Vagina (tissue), 2 donors: ENCODE results near the gene SOWAHB.

ENCODE experiments used
- POLR2A ChIP-seq, 2 donors: fragments of 450-650 bp; IDR thresholded peaks; one replicate each; pipeline ENCODE4 v1.6.1; 2017; ENCODE audit warnings: antibody characterized with exemption in 2 of 2, mild to moderate bottlenecking in 2 of 2, moderate library complexity in 2 of 2
- POLR2AphosphoS5 ChIP-seq, 2 donors: sonication (generic); formaldehyde crosslinking; IDR thresholded peaks; one replicate each; pipeline ENCODE4 v1.9.0; 2017; ENCODE audit warnings: antibody characterized with exemption in 2 of 2, mild to moderate bottlenecking in 2 of 2, low read depth in 1 of 2; ENCODE audit not compliant: insufficient read depth in 1 of 2
- TF ChIP-seq, protein P1 (sequence below), 3 experiments: fragments of 450-650 bp in 2 of 3; fragments of 200-600 bp in 1 of 3; sonication (generic) in 1 of 3; IDR thresholded peaks; one replicate each; pipeline ENCODE4 v1.5.1; 2017 to 2019; ENCODE audit warnings: antibody characterized with exemption in 3 of 3, mild to moderate bottlenecking in 2 of 3, moderate library complexity in 2 of 3

DNA sequence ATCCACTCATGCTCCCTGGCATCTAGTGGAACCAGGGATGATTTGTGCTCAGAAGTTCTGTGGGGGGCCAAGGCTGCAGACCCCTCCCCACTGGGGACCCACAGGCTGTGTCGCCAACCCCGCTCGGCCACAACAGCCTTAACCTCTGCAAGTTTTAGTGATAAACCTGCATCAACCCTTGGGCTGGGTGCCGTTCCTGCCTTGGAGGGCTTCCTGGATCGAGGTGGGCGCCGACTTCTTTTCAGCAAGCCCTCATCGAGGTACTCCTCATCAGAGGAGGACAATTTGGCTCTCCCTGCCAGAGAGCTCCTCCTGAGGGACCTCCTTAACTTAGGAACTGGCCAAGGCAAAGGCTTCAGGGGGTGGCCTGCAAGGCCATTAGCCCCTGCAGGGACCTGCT, 1.9 kb downstream of the SOWAHB start:
- TF ChIP-seq, protein P1, sequence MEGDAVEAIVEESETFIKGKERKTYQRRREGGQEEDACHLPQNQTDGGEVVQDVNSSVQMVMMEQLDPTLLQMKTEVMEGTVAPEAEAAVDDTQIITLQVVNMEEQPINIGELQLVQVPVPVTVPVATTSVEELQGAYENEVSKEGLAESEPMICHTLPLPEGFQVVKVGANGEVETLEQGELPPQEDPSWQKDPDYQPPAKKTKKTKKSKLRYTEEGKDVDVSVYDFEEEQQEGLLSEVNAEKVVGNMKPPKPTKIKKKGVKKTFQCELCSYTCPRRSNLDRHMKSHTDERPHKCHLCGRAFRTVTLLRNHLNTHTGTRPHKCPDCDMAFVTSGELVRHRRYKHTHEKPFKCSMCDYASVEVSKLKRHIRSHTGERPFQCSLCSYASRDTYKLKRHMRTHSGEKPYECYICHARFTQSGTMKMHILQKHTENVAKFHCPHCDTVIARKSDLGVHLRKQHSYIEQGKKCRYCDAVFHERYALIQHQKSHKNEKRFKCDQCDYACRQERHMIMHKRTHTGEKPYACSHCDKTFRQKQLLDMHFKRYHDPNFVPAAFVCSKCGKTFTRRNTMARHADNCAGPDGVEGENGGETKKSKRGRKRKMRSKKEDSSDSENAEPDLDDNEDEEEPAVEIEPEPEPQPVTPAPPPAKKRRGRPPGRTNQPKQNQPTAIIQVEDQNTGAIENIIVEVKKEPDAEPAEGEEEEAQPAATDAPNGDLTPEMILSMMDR (IDR thresholded peaks at IDR 0.05): no peak
- TF ChIP-seq POLR2AphosphoS5 (IDR thresholded peaks at IDR 0.05; ENCODE audit: insufficient read depth in 1 of 2, low read depth in 1 of 2) (no peak), POLR2A (IDR thresholded peaks at IDR 0.05) (no peak)
